HG02943 (cell line): ENCODE results near the gene ATP10B.
A peak's percentile ranks its signal among the peaks of the same experiment; 100 is the strongest.

ENCODE experiments used
- ATAC-seq: cut with Tn5 transposase; IDR thresholded peaks from one replicate; pipeline ENCODE4 v1.9.1; 2021; ENCODE audit warnings: mild to moderate bottlenecking, low read depth, moderate library complexity; ENCODE audit not compliant: unreplicated experiment

ATP10B gene

DNA sequence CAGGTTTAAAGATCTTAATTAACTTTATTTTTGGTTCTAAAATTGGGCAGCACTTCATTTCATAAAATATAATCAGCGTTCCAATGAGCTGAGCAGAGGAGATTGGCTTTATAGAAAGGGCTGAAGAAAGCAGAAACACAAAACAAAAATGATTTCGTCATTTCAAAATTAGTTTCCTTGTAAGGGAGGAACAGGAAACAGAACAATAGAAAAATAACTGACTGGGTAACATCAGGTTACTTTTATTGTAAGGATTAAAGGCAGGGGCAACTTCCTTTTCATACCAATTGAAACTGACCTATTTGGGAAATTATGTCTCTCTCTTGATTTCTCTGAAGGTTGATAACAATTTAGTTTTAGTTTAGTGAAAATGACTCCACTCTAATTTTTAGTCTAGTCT is 157.1 kb downstream of the ATP10B start:
- ATAC-seq = no peak

DNA sequence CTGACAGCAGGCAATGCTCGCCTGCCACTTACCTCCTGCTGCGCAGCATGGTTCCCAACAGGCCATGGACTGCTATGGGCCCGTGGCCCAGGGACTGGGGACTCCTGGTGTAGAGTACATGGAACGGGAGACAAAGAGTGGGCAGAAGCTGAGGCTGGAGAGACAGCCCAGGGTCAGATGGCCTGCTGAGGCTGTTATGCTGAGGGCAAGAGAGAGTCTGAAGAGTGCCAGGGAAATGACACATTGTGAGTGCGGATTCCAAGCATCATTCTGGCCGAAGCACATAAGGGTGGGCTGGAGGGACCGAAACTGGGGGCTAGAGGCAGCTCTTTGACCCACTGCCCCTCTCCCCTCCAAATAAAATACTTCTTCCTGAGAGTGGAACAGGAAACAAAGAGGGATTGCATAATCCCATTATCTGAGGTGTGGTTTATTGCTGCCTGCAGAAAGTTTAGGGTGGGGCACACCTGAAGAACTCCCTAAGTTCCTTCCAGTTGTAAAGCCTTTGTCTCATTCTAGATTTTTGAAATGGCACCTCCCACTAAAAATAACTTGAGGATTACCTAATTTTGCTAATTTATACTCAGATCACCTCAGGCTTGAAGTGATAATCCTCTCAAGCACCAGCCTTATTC is 158.1 kb downstream of the ATP10B start:
- ATAC-seq = no peak

DNA sequence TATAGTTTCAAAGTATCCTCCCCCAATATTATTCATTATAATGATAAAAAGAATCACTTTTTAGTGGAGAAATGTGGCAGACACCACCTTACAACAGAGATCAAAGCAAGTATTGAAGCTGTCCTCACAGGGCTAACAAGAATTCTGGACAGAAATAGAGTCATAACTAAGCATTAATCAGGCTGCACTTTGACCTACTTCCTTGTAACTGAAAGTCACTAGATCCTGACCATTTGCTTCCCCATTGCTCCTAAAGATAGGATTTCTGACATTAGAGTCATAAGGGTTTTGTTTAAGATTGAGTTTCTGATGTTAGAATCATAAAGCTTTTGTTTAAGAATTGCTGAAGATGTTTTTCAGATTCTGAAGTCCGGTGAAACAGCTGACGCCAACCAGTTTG is 159.7 kb downstream of the ATP10B start:
- ATAC-seq = no peak

DNA sequence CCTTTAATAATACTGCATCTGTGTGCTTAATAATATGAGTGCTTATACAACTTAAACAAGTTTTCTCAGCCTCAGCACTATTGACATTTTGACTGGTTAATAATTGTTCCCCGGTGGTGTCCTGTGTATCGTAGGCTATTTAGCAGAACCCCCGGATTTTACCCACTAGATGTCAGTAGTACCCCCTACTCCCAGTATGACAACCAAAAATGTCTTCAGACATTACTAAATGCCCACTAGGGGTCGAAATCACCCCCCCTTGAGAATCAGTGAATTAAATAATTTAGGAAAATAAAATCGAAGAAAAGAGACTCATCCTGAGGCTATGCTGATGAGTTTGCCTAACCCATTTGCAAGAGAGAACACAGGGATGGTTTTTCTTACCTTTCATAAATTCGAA is 166.3 kb downstream of the ATP10B start:
- ATAC-seq = peak; percentile 86

DNA sequence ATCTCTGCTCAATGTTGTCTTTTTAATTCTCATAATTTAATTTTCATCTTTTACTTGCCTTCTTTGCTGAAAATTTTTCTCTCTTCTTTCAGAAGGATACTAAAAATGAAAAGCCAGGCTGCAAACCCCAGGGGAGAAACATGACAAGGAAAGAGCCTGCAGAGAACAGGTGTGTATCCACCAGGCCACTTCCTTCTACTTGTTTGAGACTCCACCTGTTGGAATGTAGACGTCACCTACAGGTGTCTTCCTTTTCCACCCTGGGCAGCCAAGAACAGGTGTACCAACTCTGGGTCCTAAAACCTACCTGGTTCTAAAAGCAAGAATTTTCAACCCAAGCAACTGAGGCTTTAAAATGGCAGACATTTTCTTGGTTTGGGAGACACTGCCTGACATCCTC is 166.8 kb downstream of the ATP10B start:
- no peak for ATAC-seq

DNA sequence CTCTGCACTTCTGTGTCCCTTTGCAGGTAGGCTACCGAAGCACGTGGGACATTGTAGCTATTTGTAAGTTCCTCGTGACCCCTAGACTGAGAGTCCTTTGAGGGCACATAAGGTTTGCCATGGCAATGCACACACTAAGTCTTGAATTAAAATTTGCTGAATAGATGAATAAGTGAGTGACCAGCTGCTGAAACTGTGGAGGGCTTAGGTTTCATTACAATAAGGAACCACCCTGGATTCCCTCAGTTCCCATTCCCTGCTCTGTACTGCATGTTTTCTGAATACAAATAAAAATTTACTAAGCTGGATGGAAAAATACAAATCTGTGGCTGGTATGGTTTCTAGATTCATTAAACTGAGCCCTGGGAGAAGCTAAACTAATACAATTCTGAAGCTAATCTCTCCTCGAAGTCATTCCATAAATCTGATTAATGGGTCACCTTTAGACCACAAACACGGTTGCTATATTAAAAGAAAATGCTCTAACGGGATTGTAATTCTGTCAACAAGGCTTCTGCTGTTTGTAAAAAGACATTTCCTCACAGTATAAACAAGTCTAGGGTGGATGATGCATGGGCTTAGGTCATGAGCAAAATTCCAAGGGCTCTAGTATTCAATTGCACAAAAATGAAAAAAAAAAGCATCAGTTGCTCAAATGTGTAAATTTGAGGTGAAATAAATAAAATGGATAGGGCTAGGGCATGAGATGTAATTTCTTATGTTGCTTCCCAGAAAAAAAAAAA is 172.3 kb downstream of the ATP10B start:
- ATAC-seq = no peak

DNA sequence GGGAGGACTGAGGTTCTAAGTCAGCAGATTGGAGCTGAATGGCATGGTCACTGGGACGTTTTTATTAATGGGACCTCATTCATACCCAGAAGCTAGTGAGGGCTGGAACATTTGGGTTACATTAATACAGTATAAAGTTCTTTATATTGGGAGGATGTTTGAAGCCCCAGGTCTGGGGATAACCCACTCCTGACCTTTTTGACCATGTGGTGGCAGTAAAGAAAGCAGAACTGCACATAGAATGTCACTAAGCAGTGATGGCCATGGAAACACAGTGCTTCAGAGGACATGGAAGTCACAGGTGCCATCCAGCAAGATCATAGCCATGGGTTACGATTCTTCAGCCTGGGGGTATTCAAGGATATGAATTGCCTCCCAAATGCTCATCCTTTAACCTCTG is 176.0 kb downstream of the ATP10B start:
- ATAC-seq = no peak

DNA sequence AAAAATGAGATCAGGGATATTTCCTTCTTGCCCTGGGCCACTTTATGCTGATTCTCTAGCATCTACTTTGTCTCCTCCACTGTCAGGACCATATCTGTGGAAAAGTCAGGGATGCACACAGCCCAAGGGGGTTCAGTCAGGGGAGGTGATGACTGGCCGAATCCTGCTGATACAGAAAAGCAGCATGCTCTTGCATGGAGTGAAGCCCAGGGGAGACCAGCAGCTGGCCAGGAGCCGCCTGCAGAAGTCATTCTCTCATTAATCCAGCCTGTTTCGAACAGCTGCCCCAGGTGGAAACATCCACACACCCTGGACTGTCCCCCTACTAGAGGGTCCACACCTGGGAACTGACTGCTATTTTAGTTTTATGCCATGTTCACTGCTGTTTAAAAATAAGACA is 177.1 kb downstream of the ATP10B start:
- no peak for ATAC-seq

DNA sequence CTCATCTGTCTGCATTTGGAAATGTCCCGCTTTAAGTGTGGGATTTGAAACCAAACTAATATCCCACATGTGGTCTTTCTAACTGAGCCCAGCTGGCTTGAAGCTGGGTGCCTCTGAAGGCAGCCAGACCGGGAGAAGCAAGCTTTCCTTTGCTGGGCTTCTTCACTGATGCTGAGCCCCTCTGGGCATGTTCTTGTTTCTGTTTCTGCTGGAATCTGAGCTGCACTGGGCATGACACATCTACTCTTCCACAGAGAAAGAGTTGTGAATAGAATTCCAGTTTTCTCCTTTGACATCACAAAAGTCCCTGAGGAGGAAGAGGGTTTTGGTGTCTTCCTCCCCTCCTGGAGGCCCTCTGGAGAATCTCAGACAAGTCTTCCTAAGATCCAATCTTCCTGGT is 179.5 kb downstream of the ATP10B start:
- ATAC-seq = no peak

DNA sequence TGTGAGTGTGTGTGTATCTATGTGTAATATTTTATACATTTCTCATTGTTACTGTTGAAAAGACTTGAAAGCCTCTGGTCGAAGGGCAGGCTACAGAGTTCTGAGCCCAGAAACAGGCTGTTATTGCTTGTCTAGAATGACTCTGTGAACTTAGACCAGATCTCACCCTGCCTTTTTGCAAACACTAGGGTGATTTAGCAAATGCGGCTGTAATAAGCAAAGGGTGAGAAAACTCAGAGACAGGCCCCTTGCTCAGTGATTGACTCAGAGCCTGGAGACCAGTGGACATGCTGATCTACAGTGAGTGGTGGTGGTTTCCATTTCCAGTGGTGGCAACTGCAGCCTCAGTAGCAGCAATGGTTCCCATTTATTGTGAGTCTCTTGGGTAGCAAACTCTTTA is 183.7 kb downstream of the ATP10B start:
- no peak for ATAC-seq

DNA sequence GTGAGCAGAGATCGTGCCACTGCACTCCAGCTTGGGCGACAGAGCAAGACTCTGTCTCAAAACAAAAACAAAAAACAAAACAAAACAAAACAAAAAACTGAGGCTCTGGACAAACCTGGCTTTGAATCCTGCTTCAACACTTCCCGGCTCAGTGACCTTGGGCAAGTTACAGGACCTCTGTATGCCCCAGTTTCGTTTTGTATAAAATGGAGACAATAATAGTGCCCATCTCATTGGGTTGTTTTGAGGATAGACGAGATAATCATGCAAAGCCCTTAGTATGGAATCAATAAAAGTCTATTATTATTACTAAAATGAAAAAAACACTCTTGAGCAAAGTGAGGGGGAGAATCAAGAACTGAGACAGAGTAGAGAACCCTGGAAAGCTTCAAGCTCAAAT is 184.9 kb downstream of the ATP10B start:
- no peak for ATAC-seq

DNA sequence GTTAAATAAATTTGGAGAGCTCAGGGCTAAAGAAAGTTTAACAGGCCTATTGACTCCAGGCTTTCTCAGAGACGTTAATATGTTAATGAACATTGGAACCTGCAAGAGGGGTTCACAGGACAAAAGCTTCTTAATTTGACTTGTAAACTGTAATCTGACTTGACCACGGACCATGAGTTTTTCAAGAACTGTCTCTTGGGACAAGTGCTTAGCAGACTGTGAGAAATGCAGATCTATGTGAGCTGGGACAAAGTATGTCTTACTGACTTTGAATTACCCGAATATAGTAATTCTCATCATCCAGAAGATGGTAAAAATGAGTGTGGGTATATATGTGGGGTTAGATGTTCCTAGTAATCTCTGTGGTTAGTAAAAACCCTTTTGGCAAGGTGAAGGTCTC is 186.6 kb downstream of the ATP10B start:
- no peak for ATAC-seq

DNA sequence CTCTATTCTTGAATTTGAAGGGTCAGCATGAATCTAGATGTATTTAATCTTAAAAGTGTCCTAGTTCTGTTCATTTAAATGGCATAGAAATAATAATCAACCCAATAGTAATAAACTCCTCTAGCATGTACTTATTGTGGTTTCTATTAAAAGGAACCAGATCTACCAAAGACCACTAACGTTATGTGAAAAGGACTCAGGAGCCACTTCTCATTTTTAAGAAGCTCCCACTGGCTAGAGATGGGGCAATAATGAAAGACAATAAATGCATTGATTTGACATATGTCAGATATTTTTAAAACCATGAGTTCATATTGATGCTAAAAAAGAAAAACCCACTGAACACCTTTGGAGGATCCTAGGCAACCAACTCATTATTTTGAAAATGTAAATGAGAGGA is 191.9 kb downstream of the ATP10B start:
- ATAC-seq = no peak

DNA sequence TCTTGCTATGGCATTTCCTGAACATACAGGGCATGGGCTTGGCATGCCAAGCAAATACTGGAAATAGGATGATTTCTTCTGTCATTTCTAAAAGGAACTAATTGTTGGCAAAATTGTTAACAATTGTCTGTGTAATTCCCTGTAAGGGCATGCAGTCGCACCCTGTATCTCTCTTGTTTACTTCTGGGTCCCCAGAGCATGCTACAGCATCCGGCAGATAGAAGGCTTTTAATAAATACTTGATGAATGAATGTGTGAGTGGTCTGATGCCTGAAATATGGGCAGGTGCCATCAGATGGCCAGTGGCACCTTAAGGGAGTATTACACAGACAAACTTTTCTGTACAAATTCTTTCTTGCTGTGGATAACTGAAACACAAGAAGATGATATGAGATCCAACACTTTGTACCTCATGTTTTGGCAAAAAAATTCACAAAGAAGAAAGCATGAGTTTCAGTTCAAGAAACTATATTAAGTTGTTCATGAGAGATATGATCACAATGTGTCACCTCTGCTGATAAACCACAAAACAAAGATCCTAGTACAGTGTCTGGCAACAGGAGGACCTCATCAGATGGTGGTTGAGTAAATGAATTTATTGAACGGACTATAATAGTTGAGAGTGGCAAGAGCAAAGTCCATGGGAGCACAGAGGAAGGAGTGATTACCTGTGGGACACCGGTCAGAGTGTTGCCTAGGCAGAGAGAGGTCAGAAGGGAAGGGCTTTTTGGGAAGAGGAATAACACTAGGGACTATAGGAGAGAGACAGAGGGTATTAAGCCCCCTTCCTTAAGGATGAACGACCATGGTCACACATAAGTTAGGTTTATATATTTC is 194.2 kb downstream of the ATP10B start:
- ATAC-seq = no peak

DNA sequence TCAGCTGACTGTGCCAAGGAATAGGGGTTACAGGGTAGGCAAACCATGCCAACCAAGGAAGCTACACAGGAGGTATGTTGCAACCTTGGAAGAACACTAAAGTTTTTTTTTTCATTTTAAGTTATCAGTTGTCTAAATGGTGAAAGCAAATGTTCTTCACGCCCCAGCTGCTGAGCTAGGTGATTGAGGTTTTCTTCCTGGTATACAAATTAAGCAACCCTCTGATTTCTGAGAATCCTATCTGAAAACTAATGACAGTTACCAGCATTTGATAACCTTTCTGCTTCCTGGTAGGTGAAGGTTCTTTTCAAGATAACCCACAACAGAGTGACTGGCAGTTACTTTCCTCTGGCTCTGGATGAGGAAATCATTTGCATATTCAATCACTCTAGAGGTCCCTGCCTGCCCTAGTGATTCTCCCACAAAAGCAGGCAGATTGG is 194.9 kb downstream of the ATP10B start:
- ATAC-seq = no peak

DNA sequence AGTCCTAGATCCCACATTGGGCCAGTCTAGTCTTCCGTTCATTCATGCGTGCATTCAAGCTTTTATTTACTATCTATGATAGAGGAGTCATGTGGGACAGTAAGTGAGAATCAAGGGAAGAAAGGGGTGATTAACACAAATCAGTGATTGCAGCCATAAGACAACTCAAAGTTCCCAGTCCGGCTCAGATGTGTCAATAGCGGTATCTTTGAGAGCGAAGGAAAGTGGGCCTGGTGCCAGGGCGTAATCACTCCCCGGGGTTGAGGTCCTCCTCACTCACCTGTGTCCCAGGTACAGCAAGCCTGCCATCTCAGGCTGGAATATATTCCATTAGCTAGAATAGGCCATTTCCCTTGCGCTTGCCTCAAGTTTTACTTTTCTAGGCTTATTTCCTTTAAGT is 196.3 kb downstream of the ATP10B start:
- ATAC-seq = no peak

DNA sequence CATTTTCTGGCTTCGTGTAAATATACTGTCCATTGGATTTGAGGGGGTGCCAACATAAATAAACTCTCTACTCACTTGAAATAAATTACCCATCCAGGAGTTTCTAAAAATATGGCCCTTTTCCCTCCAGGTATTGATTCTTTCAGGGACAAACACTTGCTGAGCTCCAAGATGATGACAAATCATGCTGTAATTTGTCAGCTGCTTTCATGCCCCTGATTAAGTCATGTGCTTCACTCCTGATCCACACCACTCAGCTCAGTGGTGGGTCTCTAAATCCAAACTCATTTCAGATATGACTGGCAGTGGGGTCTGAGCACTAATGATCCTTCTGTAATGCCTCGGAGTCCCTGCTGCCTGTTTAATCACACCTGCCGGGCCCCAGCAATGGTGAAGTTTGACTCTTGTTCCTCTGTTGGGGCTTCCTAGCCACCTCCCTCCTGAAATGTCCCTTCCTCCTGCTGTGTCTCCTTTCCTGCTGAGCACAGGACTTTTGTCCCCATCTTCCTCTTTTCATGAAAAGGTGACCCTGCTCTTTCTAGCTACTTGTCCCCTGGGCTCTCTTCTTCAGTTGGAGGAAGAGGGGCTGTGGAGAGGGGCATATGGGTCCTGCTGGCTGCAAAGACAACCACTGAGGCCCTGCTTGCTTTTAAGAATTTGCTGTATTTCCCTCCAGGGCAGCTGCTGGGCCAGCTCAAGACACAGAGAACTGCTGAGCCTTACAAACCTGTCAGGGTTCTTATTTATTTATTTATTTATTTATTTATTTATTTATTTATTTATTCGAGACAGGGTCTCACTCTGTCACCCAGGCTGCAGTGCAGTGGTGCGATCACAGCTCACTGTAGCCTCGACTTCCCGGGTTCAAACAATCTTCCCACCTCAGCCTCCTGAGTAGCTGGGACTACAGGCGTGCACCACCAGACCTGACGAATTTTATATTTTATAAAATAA is 200.0 kb downstream of the ATP10B start:
- no peak for ATAC-seq

DNA sequence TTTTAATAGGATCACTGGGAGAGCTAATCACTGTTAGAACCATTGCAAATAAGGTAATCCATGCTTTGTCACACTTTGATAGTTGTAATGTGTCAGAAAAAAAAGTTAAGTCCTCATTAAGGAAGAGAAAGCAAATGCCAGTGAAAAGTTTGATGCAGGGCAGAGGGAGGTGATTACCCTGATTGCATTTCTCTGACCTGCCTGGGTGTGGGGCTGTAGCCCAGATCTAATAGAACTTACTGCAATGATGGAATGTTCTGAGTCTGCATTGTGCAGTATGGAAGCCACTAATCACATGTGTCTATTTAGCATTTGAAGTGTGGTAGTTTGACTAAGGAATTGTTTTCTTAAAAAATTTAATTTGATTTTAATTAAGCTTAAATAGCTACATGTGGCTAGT is 202.7 kb downstream of the ATP10B start:
- no peak for ATAC-seq

DNA sequence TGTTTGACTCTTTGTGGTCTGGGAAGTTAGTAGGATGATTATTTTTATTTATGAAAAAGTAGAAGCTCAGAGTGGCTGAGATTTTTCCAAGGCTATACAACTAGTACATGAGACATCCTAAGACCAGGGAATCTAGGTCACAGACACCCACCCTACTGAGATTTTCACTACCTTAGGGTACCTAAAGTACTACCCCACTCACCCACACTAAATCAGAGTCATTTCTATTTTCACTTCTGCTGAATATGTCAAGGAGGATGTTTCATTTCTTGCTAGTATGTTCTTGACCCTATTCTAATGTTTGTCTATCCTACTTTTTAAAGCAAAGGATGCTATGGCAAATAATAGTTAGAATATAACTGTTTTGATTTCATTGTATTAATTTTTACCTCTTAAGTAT is 206.0 kb downstream of the ATP10B start:
- ATAC-seq = no peak

DNA sequence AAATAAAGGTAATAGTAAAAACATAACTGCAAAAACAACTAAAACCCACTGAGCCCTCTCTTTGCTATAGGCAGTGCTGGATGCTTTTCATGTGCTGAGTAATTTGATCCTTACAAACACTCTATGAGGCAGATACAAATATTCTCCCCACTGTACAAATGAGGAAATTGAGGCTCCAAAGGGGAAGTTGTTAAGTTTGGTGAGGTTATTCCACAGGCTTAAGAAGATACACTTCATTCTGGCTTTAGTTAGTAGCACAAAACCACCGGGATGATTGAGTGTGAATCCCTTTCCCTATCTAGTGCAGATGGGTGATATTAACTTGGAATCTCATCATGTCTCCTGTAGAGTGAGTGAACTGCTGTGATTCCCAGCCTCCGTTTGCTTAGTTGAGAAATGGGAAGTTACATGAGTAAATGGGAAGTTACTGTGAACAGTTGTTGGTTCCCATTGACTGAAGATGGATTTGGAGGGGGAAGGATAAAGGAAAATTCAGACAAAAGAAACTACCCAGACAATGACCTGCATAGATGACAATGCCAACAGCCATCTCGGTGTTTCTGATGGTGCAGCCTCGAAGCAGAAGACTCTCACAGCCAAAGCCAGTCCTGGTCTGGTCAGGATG is 208.3 kb downstream of the ATP10B start:
- no peak for ATAC-seq
